HG02798 (cell line): ENCODE results near the gene OTOG.

ENCODE experiments used
- ATAC-seq: cut with Tn5 transposase; IDR thresholded peaks from one replicate; pipeline ENCODE4 v1.9.1; 2021; ENCODE audit warnings: mild to moderate bottlenecking; ENCODE audit not compliant: unreplicated experiment, poor library complexity

OTOG gene

DNA sequence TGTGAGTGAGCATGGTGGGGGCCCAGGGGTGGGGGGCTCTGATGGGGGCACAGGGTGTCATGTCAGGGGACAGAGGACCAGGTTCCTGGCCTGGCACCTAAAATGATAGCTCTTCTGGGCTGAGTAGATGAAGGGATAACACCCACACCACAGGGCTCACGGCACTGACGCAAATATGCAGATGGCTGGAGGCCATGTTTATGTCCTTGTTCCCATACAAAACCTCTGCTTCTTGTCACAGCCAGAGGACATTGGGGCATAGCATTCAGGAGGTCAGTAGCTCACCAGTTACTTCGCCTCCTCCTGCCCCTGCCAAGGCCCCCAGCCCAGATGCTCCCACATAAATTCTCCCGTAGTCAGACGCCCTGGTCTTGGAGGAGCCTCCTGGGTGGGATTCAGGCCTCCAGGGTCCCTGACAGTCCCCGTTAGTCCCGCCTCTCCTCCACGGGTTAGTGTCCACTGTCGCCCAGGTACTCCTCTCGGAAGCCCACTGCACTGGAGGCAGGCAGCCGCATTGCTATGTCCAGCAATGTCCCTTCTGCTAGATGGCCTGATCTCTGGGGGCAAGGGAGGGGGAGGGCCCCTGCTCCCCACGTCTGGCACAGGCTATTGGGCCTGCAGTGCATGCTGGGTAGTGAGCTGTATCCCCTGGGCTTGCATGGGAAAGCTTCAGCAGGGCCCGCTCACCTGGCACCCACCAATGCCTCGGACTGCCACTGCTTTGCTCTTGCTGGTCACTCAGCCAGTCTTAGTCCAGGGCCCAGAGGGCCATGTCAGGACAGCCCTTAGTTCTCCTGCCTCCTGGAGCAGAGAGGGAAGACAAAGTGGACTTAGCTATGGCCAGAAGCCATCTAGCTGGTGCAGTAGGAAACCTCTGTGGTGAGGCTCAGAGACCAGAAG, 96.7 kb downstream of the OTOG start:
- ATAC-seq = no peak

DNA sequence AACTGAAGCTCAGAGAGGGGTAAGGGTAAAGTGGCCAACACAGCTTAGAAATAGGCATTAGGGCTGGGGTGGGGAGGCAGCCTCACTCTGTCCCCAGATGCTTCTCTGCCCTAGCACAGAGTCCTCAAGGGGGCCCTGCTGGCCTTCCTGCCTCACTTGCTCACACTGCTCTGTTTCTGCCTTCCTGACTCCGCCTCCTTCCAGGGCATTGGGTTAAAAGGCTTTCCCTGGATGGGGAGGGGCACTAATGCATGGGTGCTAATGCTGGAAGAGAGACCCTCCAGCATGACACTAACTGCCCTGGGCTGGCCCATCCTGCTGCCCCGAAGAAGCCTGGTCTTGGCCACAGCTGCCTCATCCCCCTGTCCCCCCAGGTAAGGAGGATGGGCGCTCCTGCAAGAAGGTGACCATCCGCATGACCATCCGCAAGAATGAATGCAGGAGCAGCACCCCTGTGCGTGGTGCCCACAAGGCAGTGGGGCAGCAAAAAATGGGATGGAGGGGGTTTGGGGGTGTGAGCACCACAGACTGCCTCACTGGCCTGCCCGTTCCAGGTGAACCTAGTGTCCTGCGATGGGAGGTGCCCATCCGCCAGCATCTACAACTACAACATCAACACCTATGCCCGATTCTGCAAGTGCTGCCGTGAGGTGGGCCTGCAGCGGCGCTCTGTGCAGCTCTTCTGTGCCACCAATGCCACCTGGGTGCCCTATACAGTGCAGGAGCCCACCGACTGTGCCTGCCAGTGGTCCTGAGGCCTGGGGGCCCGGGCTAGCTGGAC, 98.3 kb downstream of the OTOG start:
- no peak for ATAC-seq

DNA sequence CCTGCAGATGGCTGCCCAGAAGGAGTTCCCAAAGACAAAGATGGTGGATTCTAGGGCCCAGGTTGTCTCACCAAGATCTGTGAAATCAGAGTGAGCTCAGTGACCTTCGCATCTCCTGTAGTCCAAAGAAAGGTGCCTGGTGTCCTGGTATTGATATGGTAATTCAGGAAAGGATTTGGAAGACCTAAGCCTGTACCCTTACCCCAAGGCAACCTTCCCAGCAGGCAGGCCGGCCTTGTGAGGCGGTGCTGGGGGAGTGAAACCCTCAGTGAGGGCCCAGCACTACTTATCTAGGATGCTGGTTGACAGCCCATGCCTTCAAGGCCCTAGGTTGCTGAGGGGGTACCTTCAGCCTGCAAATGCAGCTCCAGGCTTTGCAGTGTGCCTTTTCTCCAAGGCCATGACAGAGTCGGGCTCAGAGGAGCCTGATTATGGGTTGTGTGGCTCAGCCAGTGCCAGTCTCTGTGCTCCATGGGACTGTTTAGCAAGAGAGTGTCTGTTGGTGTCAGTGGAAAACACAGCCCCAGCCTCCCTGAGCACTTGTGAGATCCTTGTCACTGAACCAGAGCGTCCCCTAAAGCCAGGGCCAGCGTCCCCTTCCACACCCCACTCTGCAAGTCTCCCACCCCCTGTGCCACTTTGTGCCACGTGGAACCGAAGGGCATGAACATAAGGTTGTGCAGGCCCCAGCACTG, 99.5 kb downstream of the OTOG start:
- ATAC-seq = no peak

DNA sequence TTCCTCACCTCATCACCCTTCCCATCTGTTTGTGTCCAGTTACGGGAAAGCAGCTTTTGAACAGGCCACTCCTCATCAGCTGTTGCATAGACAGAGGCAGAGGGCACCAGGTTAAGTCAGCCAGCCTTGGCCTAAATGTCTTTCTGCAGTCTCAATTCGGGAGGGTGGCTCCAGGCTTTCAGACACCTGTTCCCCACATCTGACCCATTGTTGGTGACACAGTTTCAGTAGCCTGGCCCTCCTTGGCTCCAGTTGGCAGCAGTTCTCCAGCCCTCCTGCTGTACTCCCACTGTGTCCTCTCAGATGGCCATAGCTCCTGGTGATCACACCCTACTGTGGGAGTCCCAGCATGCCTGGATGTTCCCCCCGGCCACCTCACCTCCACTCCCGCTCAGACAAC, 101.5 kb downstream of the OTOG start:
- ATAC-seq = no peak

DNA sequence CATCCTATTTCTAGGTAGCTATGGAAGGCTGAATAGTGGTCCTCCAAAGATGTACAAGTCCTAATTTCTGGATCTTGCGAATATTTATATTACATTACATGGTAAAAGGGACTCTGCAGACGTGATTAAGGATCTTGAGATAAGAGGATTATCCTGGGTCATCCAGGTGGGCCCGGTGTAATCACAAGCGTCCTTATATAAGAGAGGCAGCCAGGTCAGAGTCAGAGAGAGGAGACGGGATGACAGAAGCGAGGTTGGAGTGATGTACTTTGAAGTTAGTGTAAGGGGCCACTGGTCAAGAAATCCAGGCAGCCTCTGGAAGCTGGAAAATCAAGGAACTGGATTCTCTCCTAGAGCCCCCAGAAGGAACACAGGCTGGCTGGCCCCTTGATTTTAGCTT, 102.2 kb downstream of the OTOG start:
- no peak for ATAC-seq

DNA sequence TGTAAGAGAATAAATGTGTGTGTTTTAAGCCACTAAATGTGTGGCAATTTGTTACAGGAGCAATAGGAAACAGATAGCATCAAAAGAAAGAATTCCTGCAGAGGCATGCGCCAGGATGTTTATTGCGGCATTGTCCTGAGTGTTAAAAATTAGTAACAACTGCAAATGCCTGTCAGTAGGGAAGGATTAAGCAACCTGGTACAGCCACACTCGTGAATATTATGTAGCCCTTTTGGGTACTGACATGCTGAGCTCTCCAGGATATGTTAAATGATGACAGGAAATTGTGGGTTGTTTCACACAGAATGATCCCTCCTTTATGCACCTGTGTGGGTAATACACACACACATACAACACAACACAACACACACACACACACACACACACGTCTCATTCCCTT, 102.6 kb downstream of the OTOG start:
- no peak for ATAC-seq

DNA sequence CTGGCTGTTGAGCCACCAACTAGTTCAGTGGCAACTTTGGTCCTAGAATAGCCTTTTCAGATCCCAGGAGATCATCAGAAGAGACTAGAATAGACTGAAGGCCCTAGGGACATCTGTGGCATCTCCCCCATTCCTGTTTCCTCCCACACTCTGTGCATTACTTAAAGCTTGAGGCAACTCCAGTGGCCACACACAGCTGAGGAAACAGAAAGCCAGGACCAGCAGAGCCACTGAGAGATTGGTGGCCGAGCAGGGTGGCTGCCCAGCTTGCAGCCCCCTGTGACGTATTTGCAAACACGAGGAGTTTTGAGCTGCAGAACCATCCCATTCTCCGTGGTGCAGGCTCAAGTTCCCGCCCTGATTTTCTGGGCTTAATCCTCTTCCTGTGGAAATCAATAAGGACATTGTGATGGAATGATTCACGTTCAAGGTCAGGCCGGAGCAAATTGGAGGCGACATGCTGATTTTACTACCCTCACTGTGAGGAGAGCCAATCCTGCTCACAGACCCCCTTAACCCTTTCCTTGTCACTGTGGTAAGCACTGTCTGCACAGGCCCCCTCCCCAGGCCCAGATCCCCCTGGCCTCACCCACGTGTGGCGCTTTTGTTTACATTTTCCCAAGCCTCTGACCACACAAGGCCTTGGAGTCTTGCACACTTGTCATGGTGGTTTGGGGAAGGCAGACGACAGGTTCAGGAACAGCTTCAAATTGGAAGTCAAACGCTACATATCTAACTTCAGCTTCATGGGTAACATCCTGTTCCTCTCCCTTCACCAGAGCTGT, 103.3 kb downstream of the OTOG start:
- no peak for ATAC-seq

DNA sequence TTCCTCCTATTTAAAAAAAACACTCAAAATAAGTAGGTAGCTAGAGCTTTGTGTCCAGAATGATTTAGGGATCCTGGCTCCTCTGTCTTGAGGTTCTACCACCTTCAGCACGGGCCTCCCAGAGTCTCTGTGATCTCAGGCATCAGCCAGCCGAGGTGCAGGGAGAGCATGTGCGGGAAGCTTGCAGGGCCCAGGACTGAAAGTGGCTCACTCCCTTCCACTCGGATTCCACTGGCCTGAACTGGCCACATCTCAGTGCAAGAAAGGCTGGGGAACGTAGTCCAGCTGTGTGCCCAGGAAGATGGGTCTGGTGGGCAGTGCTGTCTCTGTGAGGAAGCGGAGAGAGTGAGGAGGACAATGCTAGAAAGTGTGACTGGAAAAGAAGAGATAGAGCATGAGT, 104.0 kb downstream of the OTOG start:
- ATAC-seq = no peak

DNA sequence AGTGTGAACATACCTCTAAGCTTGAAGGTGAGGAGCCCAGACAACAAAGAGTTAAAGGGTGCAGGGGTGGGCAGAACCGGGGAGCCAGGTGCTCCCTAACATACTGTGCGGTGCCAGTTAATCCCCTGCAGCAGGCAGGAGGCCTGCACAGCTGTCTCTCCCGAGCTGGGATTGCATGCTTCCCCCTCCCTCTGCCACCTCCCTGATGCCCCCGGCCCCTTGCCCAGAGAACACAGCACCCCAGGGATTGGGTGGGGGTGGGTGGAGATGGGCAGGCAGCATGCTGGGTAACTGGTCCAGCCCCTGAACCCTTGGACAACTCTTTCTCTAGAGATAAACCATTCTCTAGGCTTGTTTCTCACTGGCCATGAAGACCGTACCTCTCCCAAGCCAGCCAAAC, 104.6 kb downstream of the OTOG start:
- no peak for ATAC-seq

DNA sequence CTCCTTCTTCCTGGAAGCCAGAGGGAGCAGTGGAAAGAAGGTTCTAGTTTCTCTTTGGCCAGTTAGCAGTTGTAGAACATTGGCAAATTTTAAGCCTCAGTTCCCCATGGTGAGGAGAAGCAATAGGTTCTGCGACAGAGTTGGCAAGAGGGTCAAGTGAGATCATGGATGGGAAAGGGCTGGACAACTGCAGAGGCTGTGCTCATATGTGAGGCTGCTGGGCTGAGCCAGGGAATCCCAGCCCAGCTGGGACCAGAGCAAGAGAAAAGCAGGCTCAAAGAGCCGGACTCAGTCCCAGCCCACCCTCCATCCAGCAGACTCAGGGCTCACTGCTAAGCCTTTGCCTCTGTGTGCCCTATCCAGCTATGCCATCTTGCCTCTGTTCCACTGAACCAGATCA, 105.5 kb downstream of the OTOG start:
- ATAC-seq = no peak

DNA sequence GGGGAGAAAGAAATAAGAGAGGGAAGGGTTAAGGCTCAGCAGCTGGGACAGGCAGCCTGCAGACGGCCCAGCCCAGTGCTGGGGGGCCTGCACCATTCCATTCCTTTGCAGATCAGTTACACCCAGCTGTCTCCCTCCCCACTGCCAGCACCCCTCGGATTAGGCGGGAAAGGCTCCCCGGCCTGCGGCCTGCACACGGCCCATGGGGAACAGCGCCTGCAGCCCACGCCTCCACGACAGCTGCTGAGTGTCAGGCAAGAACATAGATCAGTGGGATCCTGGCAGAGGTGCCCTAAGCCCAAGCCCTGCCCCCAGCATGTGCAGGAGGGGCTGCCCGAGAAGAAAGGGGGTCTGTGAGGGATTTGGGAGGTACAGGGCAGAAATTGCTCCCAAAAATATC, 106.6 kb downstream of the OTOG start:
- ATAC-seq = no peak

DNA sequence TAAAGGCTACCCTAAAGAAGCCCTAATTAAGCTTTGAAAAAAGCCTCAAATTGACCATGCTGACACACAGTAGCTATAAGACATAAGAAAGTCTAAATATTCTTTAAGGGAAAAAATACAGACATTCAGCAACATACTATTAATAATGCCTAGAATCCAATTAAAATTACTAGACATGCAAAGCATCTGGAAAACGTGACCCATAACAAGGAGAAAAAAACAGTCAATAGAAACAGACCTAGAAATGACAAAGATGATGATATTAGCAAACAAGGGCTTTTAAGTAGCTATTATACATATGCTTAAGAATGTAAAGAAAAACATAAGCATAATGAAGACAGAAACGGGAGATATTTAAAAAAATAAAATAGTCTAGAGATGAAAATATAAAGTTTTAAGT, 108.6 kb downstream of the OTOG start:
- ATAC-seq = no peak

DNA sequence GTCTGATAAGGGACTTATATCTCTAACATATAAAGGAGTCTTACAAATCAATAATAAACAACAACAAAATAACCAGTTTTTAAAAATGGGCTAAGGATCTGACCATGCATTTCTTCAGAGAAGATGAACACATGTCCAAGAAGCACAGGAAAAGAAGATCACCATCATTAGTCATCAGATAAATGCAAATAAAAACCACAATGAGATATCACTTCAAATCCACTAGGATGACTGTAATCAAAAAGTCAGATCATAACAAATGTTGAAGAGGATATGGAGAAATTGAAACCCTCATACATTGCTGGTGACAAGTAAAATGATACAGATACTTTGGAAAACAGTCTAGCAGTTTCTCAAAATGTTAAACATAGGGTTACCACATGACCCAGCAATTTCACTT, 111.2 kb downstream of the OTOG start:
- no peak for ATAC-seq

DNA sequence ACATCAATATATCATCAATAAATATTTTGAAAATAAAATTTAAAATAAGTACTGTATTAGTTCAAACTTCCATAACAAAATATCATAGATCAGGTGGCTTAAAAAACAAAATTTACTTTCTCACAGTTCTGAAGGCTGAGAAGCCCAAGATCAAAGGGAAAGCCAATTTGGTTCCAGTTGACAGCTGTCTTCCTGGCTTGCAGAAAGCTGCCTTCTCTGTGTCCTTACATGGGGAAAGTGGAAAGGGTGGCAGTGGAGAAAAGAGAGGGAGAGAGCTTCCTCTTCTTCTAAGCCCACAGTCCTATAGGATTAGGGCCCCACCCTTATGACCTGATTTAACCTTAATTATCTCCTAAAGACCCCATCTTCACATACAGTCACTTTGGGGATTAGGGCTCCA, 121.1 kb downstream of the OTOG start:
- no peak for ATAC-seq

DNA sequence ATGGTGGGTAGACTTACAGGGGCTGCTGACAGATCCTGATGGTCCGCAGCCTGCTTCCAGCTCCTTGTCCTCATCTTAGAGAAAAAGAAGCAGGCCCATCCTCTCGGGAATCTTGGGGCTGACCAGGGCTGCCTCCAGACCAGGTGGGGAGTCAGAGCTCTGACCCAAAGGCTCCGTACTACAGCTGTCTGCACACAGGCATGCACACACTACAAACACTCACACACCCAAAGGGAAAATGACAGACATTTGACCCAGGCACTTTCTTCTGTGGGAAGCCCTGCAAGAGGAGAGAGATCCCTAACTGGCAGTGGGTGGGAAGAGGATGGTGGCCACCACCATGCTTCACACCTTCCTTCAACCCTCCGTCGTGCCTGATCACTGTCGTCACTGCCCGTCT, 125.4 kb downstream of the OTOG start:
- ATAC-seq = no peak

DNA sequence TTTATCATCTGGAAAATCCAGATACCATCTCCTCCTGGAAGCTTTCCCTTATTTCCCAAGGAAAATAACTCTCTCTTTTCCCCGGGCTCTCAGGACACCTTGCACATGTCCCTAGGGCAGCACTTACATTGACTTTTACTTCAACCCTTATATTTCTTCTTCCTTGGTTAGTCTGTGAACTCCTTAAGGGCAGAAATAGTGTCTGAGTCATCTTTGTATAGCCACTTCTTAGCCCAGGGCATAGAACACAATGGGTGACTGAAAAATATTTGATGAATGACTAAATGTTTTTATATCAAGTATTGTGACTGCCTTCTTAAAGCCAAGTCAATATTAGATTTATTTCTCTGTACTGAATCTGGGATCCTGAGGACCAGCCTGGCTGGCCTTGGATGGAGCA, 126.9 kb downstream of the OTOG start:
- no peak for ATAC-seq

DNA sequence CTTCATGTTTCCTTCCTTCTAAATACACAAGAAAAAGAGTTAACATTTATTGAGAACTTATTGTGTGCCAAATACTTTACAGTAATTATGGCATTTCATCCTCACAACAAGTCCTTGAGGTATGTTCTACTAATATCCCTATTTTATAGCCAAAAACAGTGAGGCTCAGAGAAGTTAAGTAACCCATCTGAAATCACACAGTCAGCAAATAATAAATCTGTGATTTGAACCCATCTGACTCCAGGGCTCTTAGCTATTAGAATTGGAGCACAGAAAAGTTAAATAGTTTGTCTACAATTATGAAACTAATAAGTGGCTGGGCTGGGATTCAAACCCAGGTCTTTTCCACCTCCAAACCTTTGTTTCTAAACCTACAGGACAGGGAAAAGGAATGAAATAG, 135.8 kb downstream of the OTOG start:
- ATAC-seq = no peak

DNA sequence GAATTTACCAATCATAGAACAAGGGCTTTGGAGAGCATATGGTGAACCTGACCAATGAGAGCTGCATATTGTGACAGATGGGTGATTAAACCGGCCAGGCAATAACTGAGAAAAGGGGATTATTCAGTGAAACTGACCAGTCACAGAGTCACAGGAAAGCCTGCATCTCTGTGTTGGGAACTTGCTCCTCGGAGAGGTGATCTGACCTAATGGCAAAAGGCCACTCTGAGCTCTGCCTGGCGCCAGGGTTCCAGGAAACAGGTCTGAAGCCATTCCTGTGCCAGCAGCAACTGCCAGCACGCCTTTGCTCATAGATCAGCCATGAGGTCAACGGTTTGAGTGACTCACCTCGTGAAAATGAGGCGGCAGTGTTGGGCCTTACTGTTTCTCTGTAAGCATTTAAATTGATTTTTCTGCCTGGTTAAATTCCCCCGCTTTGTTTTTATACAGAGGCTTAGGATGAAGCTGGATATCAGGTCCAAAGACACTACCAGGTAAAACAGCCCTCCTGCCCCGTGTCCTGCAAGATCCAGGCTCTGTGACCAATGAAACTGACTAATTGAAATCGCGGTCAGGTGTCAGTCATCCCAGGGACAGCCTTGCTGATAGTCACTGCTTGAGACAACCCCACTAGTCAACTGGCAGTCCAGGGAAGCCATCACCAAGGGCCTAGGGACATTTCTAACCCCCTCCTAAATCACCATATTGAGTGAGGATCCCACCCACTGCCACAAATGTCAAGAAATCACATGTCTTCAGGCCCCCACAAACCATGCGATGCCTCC, 136.5 kb downstream of the OTOG start:
- ATAC-seq = no peak

DNA sequence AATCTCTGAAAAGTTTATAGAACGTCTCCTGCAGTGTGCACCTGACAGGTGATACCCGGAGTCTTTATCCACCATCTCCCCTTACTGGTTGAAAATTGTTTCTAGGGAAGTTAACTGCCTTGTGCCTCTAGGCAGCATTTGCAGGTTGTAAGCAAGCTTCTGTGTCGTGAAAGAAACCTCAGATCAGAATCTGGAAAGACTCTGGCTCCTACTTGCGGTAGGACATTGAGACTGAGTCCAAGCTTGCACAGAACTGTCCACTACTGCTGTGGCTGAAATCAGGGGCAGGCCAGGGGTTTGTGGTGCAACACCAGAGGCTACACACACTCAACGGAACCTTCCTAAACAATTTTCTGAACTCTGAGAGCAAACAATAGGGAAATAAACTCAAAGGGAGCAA, 137.5 kb downstream of the OTOG start:
- ATAC-seq = no peak
